Measurements from ENCODE around the gene PLEKHA5.

PLEKHA5 gene

GRCh38 chr12:19230896-19231295, 101.4 kb downstream of the PLEKHA5 start:
- H3K36me3 ChIP-seq (ENCODE audit: control insufficient read depth, low read length), result no peaks in the 10 kb centered on the region
- no peak overlapping the region for H3K27ac ChIP-seq (ENCODE audit: low read depth, low read length)
- no peak overlapping the region for H3K4me2 ChIP-seq (ENCODE audit: low read length)
- no peak for TF ChIP-seq EZH2phosphoT487 (IDR thresholded peaks at IDR 0.05; ENCODE audit: borderline replicate concordance, low read length)
- TF ChIP-seq CTCF (IDR thresholded peaks at IDR 0.05; ENCODE audit: low read depth, low read length, poor library complexity, severe bottlenecking), result no peak
- H3K79me2 ChIP-seq (ENCODE audit: control insufficient read depth, low read length), result no peaks in the 10 kb centered on the region
- H3F3A ChIP-seq (ENCODE audit: control insufficient read depth, insufficient read depth), result no peaks in the 10 kb centered on the region
- no peaks in the 10 kb centered on the region for H3K9me2 ChIP-seq (replicated peaks; ENCODE audit: control insufficient read depth, low read length)
- H3K4me1 ChIP-seq (ENCODE audit: control insufficient read depth, low read length), result peaks cover 20% of the 10 kb centered on the region
- H4K20me1 ChIP-seq (ENCODE audit: control insufficient read depth, insufficient read depth, low read depth, low read length), result no peaks in the 10 kb centered on the region
- no peak overlapping the region for H3K4me3 ChIP-seq (ENCODE audit: low read length)
- no peaks in the 10 kb centered on the region for H3K9me3 ChIP-seq (ENCODE audit: control insufficient read depth, insufficient read depth, low read length)
- H3K27me3 ChIP-seq (ENCODE audit: control insufficient read depth, low read length), result no peaks in the 10 kb centered on the region

- Histone ChIP-seq H3K4me2 (ENCODE audit: low read length) (no peak overlapping the region), H3K36me3 (ENCODE audit: control insufficient read depth, low read length) (no peaks in the 10 kb centered on the region), H3K27ac (ENCODE audit: low read depth, low read length) (no peak overlapping the region), H3K79me2 (ENCODE audit: control insufficient read depth, low read length) (no peaks in the 10 kb centered on the region), H3K27me3 (ENCODE audit: control insufficient read depth, low read length) (no peaks in the 10 kb centered on the region), H4K20me1 (ENCODE audit: control insufficient read depth, insufficient read depth, low read depth, low read length) (no peaks in the 10 kb centered on the region), H3K9me3 (ENCODE audit: control insufficient read depth, insufficient read depth, low read length) (no peaks in the 10 kb centered on the region), H3K4me1 (ENCODE audit: control insufficient read depth, low read length) (peaks cover 19% of the 10 kb centered on the region), H3F3A (ENCODE audit: control insufficient read depth, insufficient read depth) (no peaks in the 10 kb centered on the region), H3K9me2 (replicated peaks; ENCODE audit: control insufficient read depth, low read length) (no peaks in the 10 kb centered on the region), H3K4me3 (ENCODE audit: low read length) (no peak overlapping the region)
- TF ChIP-seq EZH2phosphoT487 (IDR thresholded peaks at IDR 0.05; ENCODE audit: borderline replicate concordance, low read length) (no peak), CTCF (IDR thresholded peaks at IDR 0.05; ENCODE audit: low read depth, low read length, poor library complexity, severe bottlenecking) (no peak)
Measured at GRCh38 chr12:19234171-19234704, 104.7 kb downstream of the PLEKHA5 start.

GRCh38 chr12:19234981-19235871, 105.7 kb downstream of the PLEKHA5 start:
- Histone ChIP-seq H3K9me2 (replicated peaks; ENCODE audit: control insufficient read depth, low read length) (no peaks in the 10 kb centered on the region), H3K4me2 (ENCODE audit: low read length) (no peak overlapping the region), H3F3A (ENCODE audit: control insufficient read depth, insufficient read depth) (no peaks in the 10 kb centered on the region), H3K4me3 (ENCODE audit: low read length) (no peak overlapping the region), H3K9me3 (ENCODE audit: control insufficient read depth, insufficient read depth, low read length) (no peaks in the 10 kb centered on the region), H3K4me1 (ENCODE audit: control insufficient read depth, low read length) (peaks cover 19% of the 10 kb centered on the region), H3K36me3 (ENCODE audit: control insufficient read depth, low read length) (no peaks in the 10 kb centered on the region), H3K27ac (ENCODE audit: low read depth, low read length) (no peak overlapping the region), H3K79me2 (ENCODE audit: control insufficient read depth, low read length) (no peaks in the 10 kb centered on the region), H4K20me1 (ENCODE audit: control insufficient read depth, insufficient read depth, low read depth, low read length) (no peaks in the 10 kb centered on the region), H3K27me3 (ENCODE audit: control insufficient read depth, low read length) (no peaks in the 10 kb centered on the region)
- TF ChIP-seq CTCF (IDR thresholded peaks at IDR 0.05; ENCODE audit: low read depth, low read length, poor library complexity, severe bottlenecking) (no peak), EZH2phosphoT487 (IDR thresholded peaks at IDR 0.05; ENCODE audit: borderline replicate concordance, low read length) (no peak)
